ENCODE measurements around the gene DPEP3.

DNA sequence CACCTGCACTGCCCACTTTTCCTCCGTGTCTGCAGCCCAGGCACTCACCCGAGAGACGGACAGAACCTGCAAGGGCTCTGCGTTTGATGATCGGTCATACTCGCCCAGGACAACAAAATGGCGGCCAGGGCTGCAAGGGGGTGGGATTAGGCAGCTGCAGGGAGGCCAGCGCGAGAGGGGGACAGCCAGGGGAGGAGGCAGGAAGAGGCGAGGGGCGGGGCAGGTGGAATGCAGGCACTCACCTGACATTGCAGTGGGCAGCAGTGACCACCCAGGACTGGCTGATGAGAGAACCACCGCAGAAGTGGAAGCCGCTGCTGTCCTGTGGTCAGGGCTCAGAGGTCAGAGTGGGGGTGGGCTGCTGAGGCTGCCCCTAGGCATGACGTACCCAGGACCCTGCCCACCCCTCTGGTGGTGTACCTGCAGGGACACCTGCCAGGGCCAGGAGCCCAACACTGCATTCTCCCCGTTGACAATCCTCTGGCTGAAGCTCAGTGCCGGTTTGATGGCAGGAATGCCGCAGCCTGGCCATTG lies 49.6 kb downstream of the DPEP3 start:
- no peak for TF ChIP-seq TCF4 (CRISPR knock-in tag; IDR thresholded peaks at IDR 0.05; ENCODE audit: borderline replicate concordance)
- no peak for TF ChIP-seq ZNF565 (CRISPR knock-in tag; conservative IDR thresholded peaks at IDR 0.05; ENCODE audit: low read depth)
- no peak for TF ChIP-seq ZNF8 (CRISPR knock-in tag; IDR thresholded peaks at IDR 0.05)
- no peak for TF ChIP-seq ZFP30 (CRISPR knock-in tag; IDR thresholded peaks at IDR 0.05)
- TF ChIP-seq, protein P1, sequence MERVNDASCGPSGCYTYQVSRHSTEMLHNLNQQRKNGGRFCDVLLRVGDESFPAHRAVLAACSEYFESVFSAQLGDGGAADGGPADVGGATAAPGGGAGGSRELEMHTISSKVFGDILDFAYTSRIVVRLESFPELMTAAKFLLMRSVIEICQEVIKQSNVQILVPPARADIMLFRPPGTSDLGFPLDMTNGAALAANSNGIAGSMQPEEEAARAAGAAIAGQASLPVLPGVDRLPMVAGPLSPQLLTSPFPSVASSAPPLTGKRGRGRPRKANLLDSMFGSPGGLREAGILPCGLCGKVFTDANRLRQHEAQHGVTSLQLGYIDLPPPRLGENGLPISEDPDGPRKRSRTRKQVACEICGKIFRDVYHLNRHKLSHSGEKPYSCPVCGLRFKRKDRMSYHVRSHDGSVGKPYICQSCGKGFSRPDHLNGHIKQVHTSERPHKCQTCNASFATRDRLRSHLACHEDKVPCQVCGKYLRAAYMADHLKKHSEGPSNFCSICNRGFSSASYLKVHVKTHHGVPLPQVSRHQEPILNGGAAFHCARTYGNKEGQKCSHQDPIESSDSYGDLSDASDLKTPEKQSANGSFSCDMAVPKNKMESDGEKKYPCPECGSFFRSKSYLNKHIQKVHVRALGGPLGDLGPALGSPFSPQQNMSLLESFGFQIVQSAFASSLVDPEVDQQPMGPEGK (CRISPR knock-in tag; IDR thresholded peaks at IDR 0.05; ENCODE audit: borderline replicate concordance): no peak
- no peak for TF ChIP-seq RARB (CRISPR knock-in tag; IDR thresholded peaks at IDR 0.05)
